Right lobe of liver (tissue), 6 donors: ENCODE results near the gene ADGRB3. TPM values are rescaled to one million over a fixed set of nuclear protein-coding genes. Genes with fewer than 3 reads are reported as not detected.

Experiments
- ATAC-seq, 4 donors: fragments of 200-7000 bp; cut with Tn5 transposase; one replicate each; pipeline ENCODE4 v1.9.1; 2020; ENCODE audit warnings: mild to moderate bottlenecking in 4 of 4, moderate library complexity in 4 of 4
- DNase-seq, 3 donors: peaks; one replicate each; pipeline ENCODE4 v3.0.0-alpha.2; 2020
- H3K27ac ChIP-seq, 3 donors: fragments of 200-600 bp; one replicate each; pipeline ENCODE4 v1.8.0; 2022
- H3K27me3 ChIP-seq, 2 donors: fragments of 200-600 bp; one replicate each; pipeline ENCODE4 v1.8.0; 2022
- H3K36me3 ChIP-seq, 4 donors: fragments of 200-600 bp; sonication (generic) in 1 of 4; one replicate each; pipeline versions ENCODE4 v1.5.1 to v1.8.0; 2017 to 2022; ENCODE audit warnings: control low read depth in 1 of 4
- H3K4me1 ChIP-seq, 4 donors: fragments of 200-600 bp; sonication (generic) in 1 of 4; one replicate each; pipeline versions ENCODE4 v1.5.1 to v1.8.0; 2017 to 2022; ENCODE audit warnings: control low read depth in 1 of 4
- H3K4me3 ChIP-seq, 3 donors: fragments of 200-600 bp; one replicate each; pipeline ENCODE4 v1.8.0; 2022
- H3K9me3 ChIP-seq, 4 donors: fragments of 200-600 bp; sonication (generic) in 1 of 4; one replicate each; pipeline versions ENCODE4 v1.5.1 to v1.8.0; 2017 to 2022; ENCODE audit warnings: control low read depth in 1 of 4
- POLR2A ChIP-seq: fragments of 450-650 bp; IDR thresholded peaks from one replicate; pipeline ENCODE4 v1.6.1; 2017; ENCODE audit warnings: antibody characterized with exemption, mild to moderate bottlenecking
- WGBS: methylation state at CpG from one replicate; pipeline ENCODE4 v1.1.6; 2018; ENCODE audit warnings: low coverage, low lambda C conversion rate; ENCODE audit not compliant: insufficient coverage; ENCODE audit errors: missing lambda C conversion rate; 5-methylcytosine and 5-hydroxymethylcytosine counted together
- intact Hi-C, 2 donors: fragments of 100-400 bp; cut with DNase I; formaldehyde crosslinking; loops; one replicate each; pipeline versions ENCODE4 v1.11.2 to v1.14.1; 2022
- total RNA-seq, 6 experiments: library from RNA; depleted of rRNA in 2 of 6; stranded (reverse); fragments of >200 nt in 2 of 6; fragmentation: NEBNext Ultra II Directional in 3 of 6; extraction: Animal tissue kit (Norgen Biotek cat#: 25700) in 3 of 6; gene quantifications; one replicate each; pipeline versions ENCODE4 v1.1.0 to v1.2.4, GENCODE V29; 2016 to 2023
- TF ChIP-seq, protein P1 (sequence below), 4 donors: fragments of 200-600 bp in 3 of 4; fragments of 450-650 bp in 1 of 4; IDR thresholded peaks; one replicate each; pipeline versions ENCODE4 v1.5.1 to v1.8.0; 2016 to 2022; ENCODE audit warnings: antibody characterized with exemption in 4 of 4, mild to moderate bottlenecking in 2 of 4
- donor health status: DM: no; HTN: yes; CAD: no.
- donor health status: DM: no; HTN: no; CAD: no.
- donor health status: DM: no; HTN: no; CAD: no.
- donor health status: DM: no; HTN: yes; CAD: no.
- donor health status: DM: no; HTN: yes; CAD: no.

ADGRB3 gene
- total RNA-seq, 6 experiments from 2014 or later, result 0.18 to 0.42 (median 0.24) TPM

DNA sequence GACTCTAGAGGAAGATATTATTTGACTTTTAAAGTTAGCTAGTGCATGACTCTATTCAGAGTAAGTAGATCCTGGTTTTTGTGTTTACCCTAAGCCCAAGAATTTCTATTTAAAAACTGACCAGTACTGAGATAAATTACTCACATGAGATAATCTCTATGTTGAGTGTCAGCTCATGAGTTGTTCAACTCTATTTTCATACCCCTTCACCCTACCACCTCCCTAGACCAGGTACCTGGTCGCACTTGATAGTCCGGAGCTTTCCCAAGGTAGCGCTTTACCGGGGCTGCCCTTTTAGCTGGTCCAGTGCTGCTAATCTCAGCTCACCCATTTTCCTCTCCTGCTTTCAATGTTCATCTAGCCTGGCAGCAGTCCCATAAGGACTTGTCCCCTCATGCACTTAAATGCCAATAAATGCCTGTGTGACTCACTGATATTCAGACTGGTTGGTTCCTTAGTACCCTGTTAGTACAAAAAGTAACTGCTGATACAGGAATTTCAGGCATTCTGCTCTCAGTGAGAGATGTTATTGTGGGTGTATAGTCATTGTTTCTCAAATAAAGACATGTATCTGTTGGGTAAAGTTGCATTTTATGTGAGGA, 503.9 kb downstream of the ADGRB3 start:
- ATAC-seq, result no peak
- Histone ChIP-seq H3K36me3 (no peaks in the 10 kb centered on the region), H3K27ac (no peak overlapping the region), H3K27me3 (no peaks in the 10 kb centered on the region), H3K4me1 (no peaks in the 10 kb centered on the region), H3K4me3 (no peak overlapping the region), H3K9me3 (no peaks in the 10 kb centered on the region)
- intact Hi-C loops, result no loop called here
- DNase-seq, result no peak
- TF ChIP-seq, protein P1, sequence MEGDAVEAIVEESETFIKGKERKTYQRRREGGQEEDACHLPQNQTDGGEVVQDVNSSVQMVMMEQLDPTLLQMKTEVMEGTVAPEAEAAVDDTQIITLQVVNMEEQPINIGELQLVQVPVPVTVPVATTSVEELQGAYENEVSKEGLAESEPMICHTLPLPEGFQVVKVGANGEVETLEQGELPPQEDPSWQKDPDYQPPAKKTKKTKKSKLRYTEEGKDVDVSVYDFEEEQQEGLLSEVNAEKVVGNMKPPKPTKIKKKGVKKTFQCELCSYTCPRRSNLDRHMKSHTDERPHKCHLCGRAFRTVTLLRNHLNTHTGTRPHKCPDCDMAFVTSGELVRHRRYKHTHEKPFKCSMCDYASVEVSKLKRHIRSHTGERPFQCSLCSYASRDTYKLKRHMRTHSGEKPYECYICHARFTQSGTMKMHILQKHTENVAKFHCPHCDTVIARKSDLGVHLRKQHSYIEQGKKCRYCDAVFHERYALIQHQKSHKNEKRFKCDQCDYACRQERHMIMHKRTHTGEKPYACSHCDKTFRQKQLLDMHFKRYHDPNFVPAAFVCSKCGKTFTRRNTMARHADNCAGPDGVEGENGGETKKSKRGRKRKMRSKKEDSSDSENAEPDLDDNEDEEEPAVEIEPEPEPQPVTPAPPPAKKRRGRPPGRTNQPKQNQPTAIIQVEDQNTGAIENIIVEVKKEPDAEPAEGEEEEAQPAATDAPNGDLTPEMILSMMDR (IDR thresholded peaks at IDR 0.05), result no peak
- TF ChIP-seq POLR2A, result no peak
- 77% methylated on average over 4 of the region's 4 CpGs for WGBS

- 67% methylated on average over 1 of the region's 6 CpGs for WGBS
- Histone ChIP-seq H3K36me3 (no peaks in the 10 kb centered on the region), H3K4me3 (no peak overlapping the region), H3K27ac (no peak overlapping the region), H3K27me3 (no peaks in the 10 kb centered on the region), H3K9me3 (no peaks in the 10 kb centered on the region), H3K4me1 (no peaks in the 10 kb centered on the region)
- no peak for DNase-seq
- intact Hi-C loops, result no loop called here
- ATAC-seq, result no peak
- TF ChIP-seq POLR2A, result no peak
- TF ChIP-seq, protein P1 (IDR thresholded peaks at IDR 0.05), result no peak
Observed at GRCh38 chr6:69145062-69145461, 510.0 kb downstream of the ADGRB3 start.

GRCh38 chr6:69146385-69146784, 511.3 kb downstream of the ADGRB3 start:
- ATAC-seq (peak in 1 of 4 donors; percentile 21), DNase-seq (no peak)
- H3K4me3 ChIP-seq, result no peak overlapping the region
- no peaks in the 10 kb centered on the region for H3K9me3 ChIP-seq
- no peaks in the 10 kb centered on the region for H3K4me1 ChIP-seq
- WGBS, result no CpG with 5 or more reads among the region's 1 CpG
- no peaks in the 10 kb centered on the region for H3K36me3 ChIP-seq
- H3K27me3 ChIP-seq, result no peaks in the 10 kb centered on the region
- no peak for TF ChIP-seq POLR2A
- TF ChIP-seq, protein P1 (IDR thresholded peaks at IDR 0.05), result no peak
- intact Hi-C loops, result no loop called here
- no peak overlapping the region for H3K27ac ChIP-seq

- Histone ChIP-seq H3K9me3 (no peaks in the 10 kb centered on the region), H3K4me1 (no peaks in the 10 kb centered on the region), H3K27me3 (no peaks in the 10 kb centered on the region), H3K4me3 (no peak overlapping the region), H3K27ac (no peak overlapping the region), H3K36me3 (no peaks in the 10 kb centered on the region)
- no peak for TF ChIP-seq POLR2A
- TF ChIP-seq, protein P1 (IDR thresholded peaks at IDR 0.05), result no peak
- DNase-seq, result no peak
- intact Hi-C loops, result no loop called here
- ATAC-seq, result no peak
- 56% methylated on average over 1 of the region's 1 CpG for WGBS
Observed at GRCh38 chr6:69155467-69155866, 520.4 kb downstream of the ADGRB3 start.

GRCh38 chr6:69162811-69163210, 527.7 kb downstream of the ADGRB3 start:
- Histone ChIP-seq H3K27ac (no peak overlapping the region), H3K9me3 (no peaks in the 10 kb centered on the region), H3K27me3 (no peaks in the 10 kb centered on the region), H3K36me3 (no peaks in the 10 kb centered on the region), H3K4me3 (no peak overlapping the region), H3K4me1 (no peaks in the 10 kb centered on the region)
- TF ChIP-seq, protein P1 (IDR thresholded peaks at IDR 0.05), result no peak
- no peak for TF ChIP-seq POLR2A
- ATAC-seq (no peak), DNase-seq (no peak)
- intact Hi-C loops, result no loop called here
- 0% methylated on average over 1 of the region's 1 CpG for WGBS
